ENCODE measurements around the gene CCT5. TPM values are rescaled to one million over a fixed set of nuclear protein-coding genes. Genes with fewer than 3 reads are reported as not detected.

CCT5 gene
- total RNA-seq, 3 donors from 2014 or later, result 120 to 155 (median 122) TPM

DNA sequence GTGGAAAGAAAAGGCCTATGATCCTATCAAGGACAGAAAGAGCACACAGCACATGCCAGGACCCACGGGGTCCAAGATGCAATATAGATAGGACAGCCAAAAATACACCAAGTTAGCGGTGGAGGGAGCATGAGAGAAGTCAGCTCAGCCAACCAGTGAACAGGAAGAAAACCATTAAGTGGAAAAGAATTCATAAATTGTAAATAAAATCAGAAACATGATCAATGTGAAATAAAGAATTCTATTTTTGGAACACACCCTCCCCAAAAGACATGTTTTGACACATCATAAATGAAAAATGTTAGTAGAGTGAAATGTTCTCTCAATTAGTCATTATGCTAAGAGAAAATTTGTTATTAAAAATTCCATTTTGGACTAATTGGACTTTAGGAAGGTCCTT, 36.0 kb upstream of the CCT5 start:
- TF ChIP-seq CTCF (IDR thresholded peaks at IDR 0.05), result no peak
- intact Hi-C loops (cut with DNase I, micrococcal nuclease), result no loop called here
- Histone ChIP-seq H3K4me3 (no peak overlapping the region), H3K36me3 (ENCODE audit: low read depth) (no peaks in the 10 kb centered on the region), H3K9me3 (no peaks in the 10 kb centered on the region), H3K4me1 (ENCODE audit: low read depth) (no peaks in the 10 kb centered on the region)
- no peak for ATAC-seq
- DNase-seq, result no peak

GRCh38 chr5:10215366-10215765, 34.7 kb upstream of the CCT5 start:
- TF ChIP-seq CTCF (IDR thresholded peaks at IDR 0.05), result no peak
- no peak overlapping the region for H3K4me3 ChIP-seq
- ATAC-seq, result no peak
- no peaks in the 10 kb centered on the region for H3K36me3 ChIP-seq (ENCODE audit: low read depth)
- intact Hi-C loops (cut with DNase I, micrococcal nuclease), result no loop called here
- no peak for DNase-seq
- H3K9me3 ChIP-seq, result no peaks in the 10 kb centered on the region
- no peaks in the 10 kb centered on the region for H3K4me1 ChIP-seq (ENCODE audit: low read depth)

GRCh38 chr5:10216107-10216506, 34.0 kb upstream of the CCT5 start:
- ATAC-seq, result no peak
- intact Hi-C loops (cut with DNase I, micrococcal nuclease), result no loop called here
- TF ChIP-seq CTCF (IDR thresholded peaks at IDR 0.05), result no peak
- Histone ChIP-seq H3K9me3 (no peaks in the 10 kb centered on the region), H3K4me3 (no peak overlapping the region), H3K36me3 (ENCODE audit: low read depth) (no peaks in the 10 kb centered on the region), H3K4me1 (ENCODE audit: low read depth) (no peaks in the 10 kb centered on the region)
- DNase-seq, result no peak

GRCh38 chr5:10218658-10219057, 31.4 kb upstream of the CCT5 start:
- ATAC-seq (no peak), DNase-seq (no peak)
- intact Hi-C loops (cut with DNase I, micrococcal nuclease), result no loop called here
- no peak for TF ChIP-seq CTCF (IDR thresholded peaks at IDR 0.05)
- H3K4me3 ChIP-seq, result no peak overlapping the region
- no peaks in the 10 kb centered on the region for H3K9me3 ChIP-seq
- H3K36me3 ChIP-seq (ENCODE audit: low read depth), result no peaks in the 10 kb centered on the region
- H3K4me1 ChIP-seq (ENCODE audit: low read depth), result no peaks in the 10 kb centered on the region

DNA sequence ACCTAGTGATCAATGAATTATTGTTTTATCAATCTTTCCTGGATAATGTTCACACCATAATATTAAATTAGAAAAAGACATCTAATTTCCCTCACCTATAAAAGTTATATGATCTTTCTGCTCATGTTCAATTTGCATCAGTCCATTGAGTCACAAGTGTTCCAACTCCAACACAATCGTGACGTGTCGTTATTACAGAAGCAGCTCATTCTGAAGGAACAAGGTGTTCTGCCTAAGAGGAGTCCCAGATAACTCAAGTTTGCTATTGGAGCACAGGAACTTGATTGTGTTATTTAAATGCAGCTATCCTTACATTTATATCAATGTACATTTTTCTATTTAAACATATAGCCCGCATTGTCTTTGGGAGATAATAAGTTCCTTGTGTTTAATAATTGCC, 31.0 kb upstream of the CCT5 start:
- TF ChIP-seq CTCF (IDR thresholded peaks at IDR 0.05), result no peak
- no peaks in the 10 kb centered on the region for H3K36me3 ChIP-seq (ENCODE audit: low read depth)
- intact Hi-C loops (cut with DNase I, micrococcal nuclease), result no loop called here
- H3K4me3 ChIP-seq, result no peak overlapping the region
- H3K4me1 ChIP-seq (ENCODE audit: low read depth), result no peaks in the 10 kb centered on the region
- H3K9me3 ChIP-seq, result no peaks in the 10 kb centered on the region
- ATAC-seq, result no peak
- DNase-seq, result no peak

DNA sequence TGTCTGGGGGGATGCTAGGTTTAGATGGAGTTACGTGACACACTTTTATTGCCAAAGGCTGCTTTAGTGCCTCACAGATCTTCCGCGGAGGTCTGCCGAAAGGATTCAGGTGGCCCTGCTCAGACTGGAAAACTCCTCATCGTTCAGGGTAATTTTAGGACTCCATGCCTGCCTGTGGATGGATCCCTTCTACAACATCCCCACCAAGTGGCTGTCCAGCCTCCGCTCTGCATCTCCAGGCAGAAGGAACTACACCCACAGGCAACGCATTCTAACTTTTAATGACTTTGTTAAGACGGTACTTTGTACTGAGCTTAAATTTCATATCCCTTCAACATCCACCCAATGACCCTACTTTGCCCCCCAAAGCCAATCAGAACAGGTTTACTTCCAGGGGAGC, 29.8 kb upstream of the CCT5 start:
- no peak for DNase-seq
- H3K36me3 ChIP-seq (ENCODE audit: low read depth), result no peaks in the 10 kb centered on the region
- H3K4me3 ChIP-seq, result no peak overlapping the region
- peaks cover 2% of the 10 kb centered on the region for H3K9me3 ChIP-seq
- no peak for TF ChIP-seq CTCF (IDR thresholded peaks at IDR 0.05)
- ATAC-seq, result no peak
- no peaks in the 10 kb centered on the region for H3K4me1 ChIP-seq (ENCODE audit: low read depth)
- intact Hi-C loops (cut with DNase I, micrococcal nuclease), result no loop called here

All from mucosa of descending colon (tissue), 3 donors.